Fibroblast of peridontal ligament (primary cell): ENCODE data around the gene OR10AD1.
A peak's percentile ranks its signal among the peaks of the same experiment; 100 is the strongest.

Source experiments
- DNase-seq: peaks from one replicate; pipeline ENCODE4 v3.0.0-alpha.2; 2010; ENCODE audit errors: extremely low read depth

Gene OR10AD1

DNA sequence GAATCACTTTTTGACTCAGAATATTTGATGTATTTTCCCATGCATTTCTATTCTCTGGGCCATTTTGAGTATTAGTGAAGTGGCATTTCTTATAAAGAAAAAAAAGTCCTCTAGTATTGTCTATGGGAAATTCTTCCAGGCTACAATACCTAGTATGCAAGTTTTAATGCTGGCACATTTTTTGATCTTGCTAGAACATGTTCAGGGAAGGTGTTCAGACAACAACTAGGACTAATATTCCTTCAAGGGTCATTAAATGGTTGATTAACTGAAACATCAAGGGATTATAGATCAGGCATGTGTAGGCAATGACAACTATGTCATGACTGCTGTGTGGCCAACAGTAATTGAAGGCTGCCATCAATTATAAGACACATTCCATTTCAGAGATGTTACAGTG is 12.0 kb downstream of the OR10AD1 start:
- no peak for DNase-seq

DNA sequence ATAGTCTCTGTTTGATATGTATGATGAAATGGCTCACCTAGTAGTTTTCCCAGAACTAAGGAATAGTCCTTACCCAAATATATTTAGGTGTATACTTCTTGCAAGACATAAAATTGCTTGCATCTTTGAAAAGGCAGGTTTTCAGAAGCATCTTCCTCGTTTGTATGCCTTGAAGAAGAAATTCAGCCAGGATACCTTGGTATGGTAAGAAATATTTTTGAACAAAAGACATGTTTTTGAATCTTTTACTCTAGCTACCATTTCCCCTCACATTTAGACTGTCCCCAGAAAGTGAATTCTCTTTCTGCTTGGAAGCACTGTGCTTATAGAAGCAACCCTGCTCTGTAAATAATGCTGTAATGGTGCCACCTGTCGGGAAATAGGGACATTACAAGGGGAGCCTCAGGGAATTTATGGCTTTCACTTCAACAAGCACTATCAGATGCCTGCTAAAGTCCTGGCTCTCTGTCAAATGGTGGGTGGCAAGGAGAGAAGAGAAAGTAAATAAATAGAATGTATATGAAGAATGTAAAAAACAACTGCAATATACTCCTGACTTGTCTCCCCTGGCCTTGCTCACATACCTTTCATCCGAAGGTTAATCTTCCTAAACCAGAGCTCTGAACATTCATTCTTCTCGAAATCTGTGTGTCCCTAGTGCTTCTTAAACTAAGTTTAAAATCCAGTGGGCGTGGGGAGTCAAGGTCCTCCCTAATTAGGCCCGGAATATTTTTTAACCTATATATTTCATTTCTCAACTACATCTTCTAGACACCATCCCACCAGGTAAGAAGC is 13.6 kb downstream of the OR10AD1 start:
- peak; percentile 85 for DNase-seq

DNA sequence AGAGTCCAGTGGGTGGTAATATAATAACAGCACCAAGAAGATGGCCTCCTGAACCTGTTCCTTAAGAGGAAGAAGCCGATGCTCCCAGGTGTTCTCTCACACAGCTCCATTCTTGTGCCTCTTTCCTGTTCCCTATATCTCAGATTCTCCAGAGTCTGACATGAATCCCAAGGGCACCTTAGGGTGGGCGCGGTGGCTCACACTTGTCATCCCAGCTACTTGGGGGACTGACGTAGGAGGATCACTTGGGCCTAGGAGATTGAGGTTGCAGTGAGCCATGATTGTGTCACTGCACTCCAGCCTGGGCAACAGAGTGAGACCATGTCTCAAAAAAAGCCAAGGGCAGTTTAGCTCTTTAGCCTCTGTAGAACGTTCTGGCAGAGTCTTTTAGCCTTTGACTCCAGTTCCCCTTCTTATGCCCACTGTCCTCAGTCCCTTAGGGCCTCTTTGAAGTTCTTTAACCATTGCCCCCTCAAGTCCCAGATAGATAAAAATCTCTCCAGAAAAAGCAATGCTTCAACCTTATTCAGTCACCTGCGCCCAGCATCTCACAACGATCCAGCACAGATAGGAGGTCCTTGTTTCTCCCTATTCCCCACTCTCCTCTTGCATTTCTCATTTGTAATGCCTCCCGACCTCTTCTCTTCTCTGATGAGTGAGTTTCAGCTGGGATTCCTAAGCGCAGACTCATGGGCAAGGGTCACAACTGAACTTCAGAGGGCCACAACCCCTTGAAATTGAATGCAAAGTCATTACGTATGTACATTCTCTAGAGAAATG is 15.0 kb downstream of the OR10AD1 start:
- no peak for DNase-seq

DNA sequence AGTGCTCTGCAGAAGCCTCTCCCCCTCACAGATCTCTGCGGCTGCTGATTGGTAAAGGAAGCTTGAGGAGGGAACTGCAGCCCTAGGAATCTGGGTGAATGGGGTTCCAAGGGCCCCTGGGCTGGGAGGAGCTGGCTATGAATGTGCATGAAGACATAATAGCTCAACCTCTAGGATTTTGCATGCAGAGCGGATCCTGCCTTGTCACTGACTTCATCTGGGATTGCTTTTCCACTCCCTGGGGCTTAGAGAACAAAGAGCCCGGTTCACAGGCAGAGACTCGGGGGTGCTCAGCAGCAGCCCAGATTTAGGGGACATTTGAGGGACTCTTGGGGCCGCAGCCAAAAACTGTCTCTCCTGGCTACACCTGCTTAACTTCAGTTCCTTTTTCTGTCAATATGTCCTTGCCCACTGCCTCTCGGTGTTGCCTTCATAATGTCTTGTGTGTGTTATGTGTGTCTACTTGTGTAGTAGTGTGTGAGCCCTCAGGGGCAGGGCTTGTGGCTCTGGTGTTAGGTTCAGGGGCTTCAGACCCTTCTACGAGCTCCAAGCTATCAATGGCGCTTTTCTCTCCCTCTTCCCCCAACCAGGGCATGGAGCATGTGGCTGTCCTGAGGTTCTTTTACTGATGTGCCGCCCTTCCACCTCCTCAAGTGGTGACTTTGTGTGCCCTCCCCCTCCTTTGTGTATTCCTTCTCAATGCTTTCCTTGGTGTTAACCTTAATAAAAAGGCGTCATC is 17.7 kb downstream of the OR10AD1 start:
- DNase-seq: no peak

DNA sequence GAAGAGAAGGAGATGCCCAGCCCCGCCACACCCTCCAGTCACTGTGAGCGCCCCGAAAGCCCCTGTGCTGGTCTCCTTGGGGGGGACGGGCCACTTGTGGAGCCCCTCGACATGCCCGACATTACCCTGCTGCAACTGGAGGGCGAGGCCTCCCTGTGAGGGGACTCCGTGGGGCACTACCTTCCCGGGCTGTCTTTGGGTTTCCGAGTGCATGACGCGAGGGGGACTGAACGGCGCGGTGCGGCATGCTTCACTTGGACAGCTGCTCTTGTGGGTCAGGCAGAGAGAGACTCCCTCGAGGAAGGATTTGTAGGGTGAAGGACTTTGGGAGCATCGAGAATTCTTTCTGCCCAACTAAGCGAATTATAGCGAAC is 18.6 kb downstream of the OR10AD1 start:
- DNase-seq: no peak

DNA sequence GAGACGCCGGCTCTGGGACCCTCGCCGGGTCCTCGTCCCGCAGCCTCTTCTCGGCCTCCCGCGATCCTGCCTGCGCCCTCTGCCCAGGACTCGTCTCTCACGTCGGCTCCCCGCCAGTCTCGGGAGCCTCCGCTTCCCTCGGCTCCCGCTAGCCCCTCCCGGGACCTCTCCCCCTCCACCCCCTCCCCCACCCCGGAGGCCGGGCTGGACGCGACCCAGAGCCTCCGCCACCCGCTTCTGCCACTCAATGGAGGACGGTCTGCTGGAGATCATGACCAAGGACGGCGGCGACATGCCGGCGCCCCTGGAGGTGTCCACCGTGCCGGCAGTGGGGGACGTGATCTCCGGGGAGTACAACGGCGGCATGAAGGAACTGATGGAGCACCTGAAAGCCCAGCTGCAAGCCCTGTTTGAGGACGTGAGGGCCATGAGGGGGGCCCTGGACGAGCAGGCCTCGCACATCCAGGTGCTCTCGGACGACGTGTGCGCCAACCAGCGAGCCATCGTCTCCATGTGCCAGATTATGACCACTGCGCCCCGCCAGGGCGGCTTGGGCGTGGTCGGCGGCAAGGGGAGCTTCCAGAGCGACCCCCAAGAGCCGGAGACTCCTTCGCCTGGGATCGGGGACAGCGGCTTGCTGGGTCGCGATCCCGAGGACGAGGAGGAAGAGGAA is 19.1 kb downstream of the OR10AD1 start:
- DNase-seq: no peak

DNA sequence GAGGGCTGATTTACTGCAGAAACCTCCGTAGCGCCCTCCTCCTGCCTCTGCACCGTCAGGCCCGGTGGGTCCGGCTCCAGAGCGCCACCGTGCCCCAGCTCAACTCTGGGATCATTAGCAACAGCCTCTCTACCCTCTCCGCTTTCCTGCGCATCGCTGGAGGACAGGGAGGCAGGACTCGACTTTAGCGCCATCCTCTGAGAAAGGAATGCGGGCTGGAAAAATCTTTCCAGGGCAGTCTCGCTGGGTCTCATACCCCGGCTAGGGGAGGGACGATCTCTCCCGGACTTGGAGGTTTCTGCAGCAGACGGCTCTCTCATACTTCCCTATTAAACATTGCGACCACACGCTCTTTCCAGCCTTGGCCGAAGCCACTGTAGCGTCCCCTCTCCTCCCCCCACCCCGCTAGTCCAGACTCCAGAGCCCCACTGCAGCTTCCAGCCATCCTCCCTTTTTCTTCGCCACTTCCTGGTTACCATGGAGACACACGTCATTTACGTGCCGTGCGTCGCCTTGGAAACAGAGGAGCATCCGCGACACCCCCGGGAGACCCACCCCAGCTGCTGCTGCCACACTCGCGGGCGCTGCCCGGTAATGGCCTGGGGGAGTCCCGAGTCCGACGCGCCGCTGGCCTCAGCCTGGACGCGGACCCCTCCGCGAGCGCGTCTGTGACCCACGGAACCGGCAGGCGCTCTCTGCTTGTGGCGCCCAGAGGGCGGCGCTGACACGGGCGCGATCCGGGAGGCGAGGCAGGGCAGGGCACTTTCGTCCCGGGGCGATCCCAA is 19.8 kb downstream of the OR10AD1 start, which contains the start of gene CCDC184:
TSS of gene CCDC184 (plus strand) at position 554 of the 785 bp plus-strand sequence. CDS start 479 bp downstream, outside the sequence.
- DNase-seq: peak; percentile 71

DNA sequence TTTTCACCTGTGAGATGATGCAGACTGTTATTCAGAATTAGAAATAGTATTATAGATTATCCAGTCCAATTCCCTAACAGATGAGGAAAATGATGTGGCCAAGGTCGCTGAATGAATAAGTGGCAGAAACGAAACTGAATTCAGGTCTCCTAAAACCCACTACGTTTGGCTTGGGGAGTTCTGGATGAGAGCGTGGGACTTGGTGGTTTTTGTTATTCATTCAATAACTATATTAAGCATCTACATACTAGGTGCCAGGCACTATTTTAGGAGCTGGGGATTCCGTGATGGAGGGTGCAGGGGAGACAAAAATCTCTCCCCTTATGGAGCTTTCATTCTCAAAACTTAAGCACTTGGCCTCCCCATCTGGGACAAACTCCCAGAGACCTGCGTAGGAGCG is 20.5 kb downstream of the OR10AD1 start:
- no peak for DNase-seq

DNA sequence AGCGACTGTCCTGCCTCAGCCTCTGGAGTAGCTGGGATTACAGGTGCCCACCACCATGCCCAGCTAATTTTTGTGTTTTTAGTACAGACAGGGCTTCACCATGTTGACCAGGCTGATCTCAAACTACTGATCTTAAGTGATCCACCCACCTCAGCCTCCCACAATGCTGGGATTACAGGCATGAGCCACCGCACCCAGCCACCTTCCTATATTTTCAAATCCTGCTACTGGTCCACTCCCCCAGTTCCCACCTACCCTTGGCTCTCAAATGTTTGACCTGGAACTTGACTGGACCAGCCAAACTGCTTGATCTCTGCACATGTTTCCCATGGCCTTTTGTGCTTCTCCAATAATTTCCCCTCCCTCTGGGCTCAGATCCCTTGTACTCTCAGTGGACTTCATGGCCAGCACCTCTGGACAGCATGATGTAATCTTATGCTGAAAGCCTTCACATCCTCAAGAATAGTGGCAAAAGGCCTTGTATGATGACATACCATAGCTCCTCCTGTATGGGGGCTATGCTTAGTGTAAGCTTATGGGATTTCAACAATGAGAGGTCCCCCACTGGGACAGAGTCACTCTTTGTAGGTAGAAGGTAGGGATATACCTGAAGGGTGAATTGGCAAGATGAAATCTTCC is 22.1 kb downstream of the OR10AD1 start:
- DNase-seq: no peak

DNA sequence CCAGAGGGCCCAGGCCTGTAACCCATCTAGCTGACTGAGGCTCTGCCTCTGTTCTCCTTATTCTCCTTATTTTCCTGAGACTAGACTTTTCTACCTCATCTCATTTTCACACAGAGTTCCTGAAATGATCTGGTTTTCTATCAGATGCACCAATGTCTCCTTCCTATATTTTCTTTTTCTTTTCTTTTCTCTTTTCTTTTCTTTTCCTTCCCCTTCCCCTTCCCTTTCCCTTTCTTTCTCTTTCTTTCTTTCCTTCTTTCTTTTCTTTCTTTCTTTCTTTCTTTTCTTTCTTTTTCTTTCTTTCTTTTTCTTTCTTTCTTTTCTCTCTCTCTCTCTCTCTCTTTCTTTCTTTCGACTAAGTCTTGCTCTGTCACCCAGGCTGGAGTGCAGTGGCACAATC is 22.7 kb downstream of the OR10AD1 start:
- DNase-seq: no peak

DNA sequence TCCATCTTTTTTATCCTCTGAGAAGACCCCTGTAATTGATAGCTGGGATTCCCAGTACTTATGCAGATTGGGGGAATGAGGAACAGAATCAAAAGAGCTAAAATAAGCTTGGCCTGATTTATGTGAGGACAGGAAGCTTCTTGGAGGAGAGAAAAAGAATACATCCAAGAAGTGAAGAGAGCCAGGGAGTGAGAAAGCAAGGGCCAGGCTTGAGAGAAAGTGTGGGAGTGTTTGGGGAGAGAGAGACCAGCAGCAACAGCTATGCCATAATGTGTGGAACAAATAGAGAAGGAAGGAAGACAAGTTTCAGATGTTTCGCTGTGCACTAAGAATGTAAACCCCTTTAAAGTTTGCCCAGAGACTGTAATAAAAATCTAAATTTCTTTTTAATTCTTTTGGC is 23.6 kb downstream of the OR10AD1 start:
- no peak for DNase-seq

DNA sequence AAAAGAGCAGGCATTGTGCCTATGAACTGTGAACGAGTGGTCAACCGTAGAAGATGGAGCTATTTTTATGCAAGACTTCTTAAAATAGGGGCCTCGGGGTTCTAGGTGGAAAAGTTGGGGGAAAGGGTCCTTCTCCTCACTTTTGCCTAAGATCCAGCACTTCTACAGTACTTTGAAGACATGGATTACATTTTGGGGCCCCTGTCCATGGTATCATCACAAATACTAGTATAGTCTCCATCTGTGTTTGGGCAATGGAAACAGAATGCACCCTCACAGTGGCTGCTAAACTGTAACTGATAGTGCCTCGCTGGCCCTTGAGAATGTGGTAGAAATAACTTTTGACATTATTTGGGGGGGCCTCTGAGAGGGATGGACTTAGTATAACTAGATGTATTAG is 25.1 kb downstream of the OR10AD1 start:
- DNase-seq: no peak

DNA sequence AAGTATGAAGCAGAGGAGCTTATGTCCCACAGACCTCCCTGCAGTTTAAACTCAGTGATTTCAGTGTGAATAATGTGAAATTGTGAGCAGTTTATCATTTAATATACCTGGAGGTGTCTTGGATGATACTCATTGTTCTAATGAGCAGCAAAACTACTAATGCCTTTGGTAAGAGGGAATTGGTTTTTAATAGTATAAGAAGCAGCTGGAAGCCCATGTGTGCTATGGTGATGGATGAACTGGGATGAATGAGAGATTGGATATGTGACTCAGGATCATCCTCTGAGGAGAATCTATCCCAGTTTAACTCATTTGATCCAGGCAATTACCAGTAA is 26.7 kb downstream of the OR10AD1 start:
- DNase-seq: no peak

DNA sequence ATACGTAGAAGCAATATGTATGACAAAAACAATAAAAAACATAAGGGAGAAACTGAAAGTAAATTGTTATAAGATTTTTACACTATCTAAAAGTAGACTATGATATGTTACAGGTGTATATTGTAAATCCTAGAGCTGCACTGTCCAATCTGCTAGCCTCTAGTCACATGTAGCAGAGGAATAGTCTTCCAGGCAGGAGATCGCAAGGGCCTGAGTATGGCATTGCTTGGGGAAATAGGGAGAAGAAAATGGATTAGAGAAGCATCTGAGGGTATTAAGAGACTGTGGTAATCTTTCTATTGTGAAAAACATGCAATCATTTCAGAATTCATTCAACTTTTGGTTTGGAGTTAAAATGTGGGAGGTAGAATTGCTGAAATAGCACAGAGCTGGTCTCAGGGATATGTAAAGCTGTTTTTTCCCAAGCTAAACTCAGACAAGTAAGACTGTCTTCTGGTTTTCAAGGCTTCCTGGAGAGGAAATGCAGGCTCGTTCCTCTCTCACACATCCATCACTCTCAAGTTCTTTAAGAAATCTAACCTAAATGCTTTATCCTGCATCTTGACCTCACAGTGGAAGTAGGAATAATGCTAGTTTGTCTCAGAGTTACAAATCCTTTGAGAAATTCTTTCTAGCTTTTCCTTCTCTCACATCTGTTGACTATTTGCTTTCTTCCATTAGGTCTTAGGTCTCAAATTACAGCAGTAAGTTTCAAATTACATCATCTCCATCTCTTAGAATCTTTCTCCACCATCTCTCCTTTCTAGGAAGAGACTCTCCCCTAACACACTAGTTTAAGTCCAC is 27.3 kb downstream of the OR10AD1 start:
- DNase-seq: no peak

DNA sequence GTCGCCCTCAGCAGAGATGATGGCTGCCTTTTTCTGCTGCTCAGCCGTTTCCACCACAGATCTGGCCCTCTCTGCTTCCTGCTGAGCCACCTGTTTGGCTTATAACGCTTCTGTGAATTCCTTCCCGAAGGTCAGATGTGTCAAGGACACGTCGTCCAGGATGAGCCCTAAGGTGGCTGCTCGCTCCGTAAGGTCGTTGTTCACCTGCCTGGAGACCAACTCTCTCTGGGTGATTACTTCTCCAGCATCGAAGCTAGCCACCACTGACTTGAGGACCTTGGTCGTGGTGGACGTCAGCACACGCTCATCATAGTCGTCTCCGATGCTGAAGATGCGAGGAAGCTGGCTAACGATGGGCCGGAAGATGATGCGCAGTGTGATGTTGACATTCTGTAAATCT is 34.1 kb downstream of the OR10AD1 start:
- no peak for DNase-seq

DNA sequence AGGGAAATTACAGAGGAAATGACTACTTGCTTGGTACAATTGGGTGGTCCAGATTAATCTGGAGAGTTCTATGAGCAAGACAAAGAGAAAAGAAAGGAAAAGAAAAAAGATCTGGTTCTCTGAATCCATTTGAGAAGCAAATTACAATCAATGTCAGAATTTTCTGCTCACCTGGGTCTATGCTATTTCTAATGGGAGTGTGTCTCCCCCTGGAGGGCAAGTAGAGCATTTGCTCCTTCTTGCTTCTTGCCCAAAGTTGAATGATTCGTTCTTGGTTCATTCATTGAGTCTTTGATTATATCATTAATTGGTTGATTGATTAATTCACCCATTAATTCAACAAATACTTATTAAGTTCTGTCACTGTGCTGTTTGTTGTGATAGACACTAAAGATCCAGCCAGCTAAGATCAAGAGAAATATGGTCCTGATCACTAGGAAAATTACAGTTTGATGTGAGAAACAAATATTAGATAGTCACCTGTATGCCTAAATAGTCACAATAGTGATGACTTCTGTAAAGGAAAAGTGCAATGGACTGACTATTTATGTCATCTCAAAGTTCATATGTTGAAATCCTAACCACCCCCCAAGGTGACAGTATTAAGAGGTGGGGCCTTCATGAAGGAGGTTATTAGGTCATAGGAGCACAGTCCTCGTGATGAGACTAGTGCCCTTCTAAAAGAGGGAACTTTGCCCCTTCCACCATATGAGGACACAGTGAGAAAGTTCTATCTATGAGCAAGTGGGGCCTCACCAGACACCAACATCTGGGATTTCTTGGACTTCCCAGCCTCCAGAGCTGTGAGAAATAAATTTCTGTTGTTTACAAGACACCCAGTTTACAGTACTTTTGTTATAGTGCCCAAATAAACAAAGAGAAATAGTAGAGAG is 37.8 kb downstream of the OR10AD1 start:
- DNase-seq: peak; percentile 74

DNA sequence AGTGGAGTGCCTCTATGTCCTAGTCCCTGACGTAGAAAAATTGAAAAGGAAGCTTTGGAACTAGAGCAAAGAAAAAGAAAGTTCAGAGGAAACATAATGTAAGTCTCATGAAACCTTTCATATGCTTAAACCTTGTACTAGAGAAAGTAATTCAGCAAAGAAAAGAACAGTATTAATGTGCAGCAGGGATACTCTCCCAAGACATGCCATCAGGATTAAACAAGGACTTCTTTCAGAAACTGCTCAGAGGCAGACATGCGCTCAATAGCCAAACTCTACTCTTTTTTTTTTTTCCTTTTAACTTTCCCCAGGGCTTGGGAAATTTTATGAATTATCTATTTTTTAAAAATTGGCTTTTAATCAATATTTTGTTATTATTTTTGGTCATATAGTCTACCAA is 38.6 kb downstream of the OR10AD1 start:
- DNase-seq: no peak

DNA sequence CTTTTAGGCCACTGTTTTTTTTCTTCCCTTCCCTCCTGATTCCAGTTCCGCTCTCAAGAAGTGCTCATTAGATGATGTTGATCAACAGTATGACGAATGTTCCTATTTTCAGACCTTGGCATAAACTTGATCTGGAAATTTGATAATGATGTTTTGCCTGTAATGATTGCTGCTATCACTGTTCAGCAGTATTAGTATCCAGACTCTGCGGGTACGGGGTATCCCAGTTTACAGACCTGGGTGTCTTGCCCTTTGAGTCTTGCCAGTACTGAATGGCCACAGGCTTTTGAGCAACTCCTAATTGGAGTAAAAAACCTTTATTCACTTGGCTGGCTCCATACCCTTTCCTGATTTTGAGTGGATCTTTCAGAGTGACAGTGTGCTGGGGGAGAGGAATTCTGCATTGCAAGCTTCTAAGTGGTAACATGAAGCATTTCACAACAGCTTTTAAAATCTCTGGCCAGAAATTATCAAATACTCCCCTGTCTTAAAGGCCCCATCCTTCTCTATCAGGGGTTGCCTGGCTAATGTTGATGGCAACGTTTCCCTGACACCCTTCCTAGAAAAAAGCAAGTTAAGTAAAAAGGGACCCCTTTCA is 39.8 kb downstream of the OR10AD1 start:
- DNase-seq: peak; percentile 40
